HG02852 (cell line): ENCODE measurements around the gene HES1.
"Not testable (repeated sequence)": the region's sequence is repeated elsewhere in the genome, so short reads cannot be mapped to it uniquely, and the experiment has no call there.

Experiments used
- ATAC-seq: cut with Tn5 transposase; IDR thresholded peaks from one replicate; pipeline ENCODE4 v1.9.1; 2021; ENCODE audit warnings: mild to moderate bottlenecking, moderate library complexity; ENCODE audit not compliant: unreplicated experiment

The HES1 gene

GRCh38 chr3:194139814-194140391 is 4.0 kb downstream of the HES1 start:
- ATAC-seq, result no peak

GRCh38 chr3:194140520-194141414 is 4.8 kb downstream of the HES1 start:
- ATAC-seq, result no peak

- ATAC-seq, result peak; percentile 41
These were observed 5.6 kb downstream of the HES1 start for GRCh38 chr3:194141415-194142155.

- no peak for ATAC-seq
These were observed 6.4 kb downstream of the HES1 start for GRCh38 chr3:194142156-194142910.

- no peak for ATAC-seq
These were observed 9.8 kb downstream of the HES1 start for GRCh38 chr3:194145702-194146101.

- no peak for ATAC-seq
These were observed 11.7 kb downstream of the HES1 start for GRCh38 chr3:194147679-194148078.

- ATAC-seq, result no peak
These were observed 12.4 kb downstream of the HES1 start for GRCh38 chr3:194148383-194148782.

- ATAC-seq, result no peak
These were observed 14.4 kb downstream of the HES1 start for GRCh38 chr3:194150252-194150934.

- ATAC-seq, result not testable (repeated sequence)
These were observed 15.0 kb downstream of the HES1 start for GRCh38 chr3:194150935-194151302.

- ATAC-seq, result no peak
These were observed 18.4 kb downstream of the HES1 start for GRCh38 chr3:194154346-194154745.

GRCh38 chr3:194156095-194156494 is 20.1 kb downstream of the HES1 start:
- no peak for ATAC-seq

GRCh38 chr3:194158942-194159439 is 23.0 kb downstream of the HES1 start:
- no peak for ATAC-seq

GRCh38 chr3:194160158-194160557 is 24.2 kb downstream of the HES1 start:
- ATAC-seq, result no peak

- ATAC-seq, result no peak
These were observed 25.4 kb downstream of the HES1 start for GRCh38 chr3:194161131-194162045.

- no peak for ATAC-seq
These were observed 26.2 kb downstream of the HES1 start for GRCh38 chr3:194162070-194162678.

- no peak for ATAC-seq
These were observed 27.1 kb downstream of the HES1 start for GRCh38 chr3:194162817-194163584.

GRCh38 chr3:194163697-194164096 is 27.7 kb downstream of the HES1 start:
- ATAC-seq, result no peak

- no peak for ATAC-seq
These were observed 28.9 kb downstream of the HES1 start for GRCh38 chr3:194164861-194165260.
